ENCODE measurements around the gene LAMA2.

LAMA2 gene

GRCh38 chr6:129184324-129184723 lies 301.4 kb downstream of the LAMA2 start:
- DNase-seq (ENCODE audit: low read depth) = no peak

GRCh38 chr6:129184808-129185366 lies 301.9 kb downstream of the LAMA2 start:
- DNase-seq (ENCODE audit: low read depth) = no peak

- DNase-seq (ENCODE audit: low read depth) = peak; percentile 55
Observed at GRCh38 chr6:129186988-129187387, 304.1 kb downstream of the LAMA2 start.

- no peak for DNase-seq (ENCODE audit: low read depth)
Observed at GRCh38 chr6:129188306-129188705, 305.4 kb downstream of the LAMA2 start.

GRCh38 chr6:129188795-129189194 lies 305.9 kb downstream of the LAMA2 start:
- DNase-seq (ENCODE audit: low read depth) = no peak

GRCh38 chr6:129189266-129189665 lies 306.3 kb downstream of the LAMA2 start:
- no peak for DNase-seq (ENCODE audit: low read depth)

- DNase-seq (ENCODE audit: low read depth) = no peak
Observed at GRCh38 chr6:129191235-129191634, 308.3 kb downstream of the LAMA2 start.

- no peak for DNase-seq (ENCODE audit: low read depth)
Observed at GRCh38 chr6:129192458-129192989, 309.6 kb downstream of the LAMA2 start.

GRCh38 chr6:129194306-129194941 lies 311.5 kb downstream of the LAMA2 start:
- DNase-seq (ENCODE audit: low read depth) = no peak

GRCh38 chr6:129195161-129195560 lies 312.2 kb downstream of the LAMA2 start:
- DNase-seq (ENCODE audit: low read depth) = no peak

- no peak for DNase-seq (ENCODE audit: low read depth)
Observed at GRCh38 chr6:129195643-129196042, 312.7 kb downstream of the LAMA2 start.

GRCh38 chr6:129197154-129197553 lies 314.2 kb downstream of the LAMA2 start:
- DNase-seq (ENCODE audit: low read depth) = no peak

GRCh38 chr6:129200151-129200550 lies 317.2 kb downstream of the LAMA2 start:
- no peak for DNase-seq (ENCODE audit: low read depth)

GRCh38 chr6:129203190-129203900 lies 320.4 kb downstream of the LAMA2 start:
- peak; percentile 92 for DNase-seq (ENCODE audit: low read depth)

GRCh38 chr6:129206821-129207220 lies 323.9 kb downstream of the LAMA2 start:
- DNase-seq (ENCODE audit: low read depth) = no peak

GRCh38 chr6:129207832-129208231 lies 324.9 kb downstream of the LAMA2 start:
- no peak for DNase-seq (ENCODE audit: low read depth)

- no peak for DNase-seq (ENCODE audit: low read depth)
Observed at GRCh38 chr6:129208415-129209034, 325.6 kb downstream of the LAMA2 start.

- DNase-seq (ENCODE audit: low read depth) = peak; percentile 96
Observed at GRCh38 chr6:129209355-129209754, 326.4 kb downstream of the LAMA2 start.

GRCh38 chr6:129210684-129211083 lies 327.7 kb downstream of the LAMA2 start:
- no peak for DNase-seq (ENCODE audit: low read depth)

- DNase-seq (ENCODE audit: low read depth) = no peak
Observed at GRCh38 chr6:129211626-129212025, 328.7 kb downstream of the LAMA2 start.

- no peak for DNase-seq (ENCODE audit: low read depth)
Observed at GRCh38 chr6:129212081-129212480, 329.1 kb downstream of the LAMA2 start.

GRCh38 chr6:129215246-129215645 lies 332.3 kb downstream of the LAMA2 start:
- peak; percentile 99 for DNase-seq (ENCODE audit: low read depth)
